T-helper 9 cell (primary cell): Measurements from ENCODE around the gene CFAP141.
"Not testable (repeated sequence)": the region's sequence is repeated elsewhere in the genome, so short reads cannot be mapped to it uniquely, and the experiment has no call there.

Source experiments
- DNase-seq: peaks from one replicate; pipeline ENCODE4 v3.0.0-alpha.2; 2020

Gene CFAP141

GRCh38 chr1:154207262-154207661, 1.1 kb upstream of the CFAP141 start:
- no peak for DNase-seq

- DNase-seq = not testable (repeated sequence)
These were observed 355 bp downstream of the CFAP141 start for GRCh38 chr1:154205778-154206177.

GRCh38 chr1:154199563-154199879, 6.6 kb downstream of the CFAP141 start:
- DNase-seq = no peak

- peak; percentile 21 for DNase-seq
These were observed 7.2 kb downstream of the CFAP141 start for GRCh38 chr1:154198756-154199562.

GRCh38 chr1:154193821-154194220, 12.3 kb downstream of the CFAP141 start:
- no peak for DNase-seq

- DNase-seq = no peak
These were observed 13.7 kb downstream of the CFAP141 start for GRCh38 chr1:154192476-154192875.

GRCh38 chr1:154191990-154192461, 14.1 kb downstream of the CFAP141 start, which contains the start of gene TPM3:
TPM3 (minus strand) TSS chr1:154192100; CDS start chr1:154192018, 82 bp downstream.
- no peak for DNase-seq

GRCh38 chr1:154190550-154190949, 15.6 kb downstream of the CFAP141 start:
- no peak for DNase-seq

GRCh38 chr1:154186852-154187501, 19.2 kb downstream of the CFAP141 start:
- no peak for DNase-seq

GRCh38 chr1:154186177-154186576, 20.0 kb downstream of the CFAP141 start:
- peak; percentile 49 for DNase-seq

- peak; percentile 92 for DNase-seq
These were observed 22.9 kb downstream of the CFAP141 start for GRCh38 chr1:154183046-154183915.

- DNase-seq = peak; percentile 51
These were observed 23.6 kb downstream of the CFAP141 start for GRCh38 chr1:154182344-154183045.

GRCh38 chr1:154181944-154182343, 24.2 kb downstream of the CFAP141 start:
- DNase-seq = no peak

- DNase-seq = no peak
These were observed 26.0 kb downstream of the CFAP141 start for GRCh38 chr1:154179946-154180687.

- DNase-seq = no peak
These were observed 27.0 kb downstream of the CFAP141 start for GRCh38 chr1:154178911-154179811.

- no peak for DNase-seq
These were observed 28.1 kb downstream of the CFAP141 start for GRCh38 chr1:154178013-154178412.

- DNase-seq = no peak
These were observed 29.8 kb downstream of the CFAP141 start for GRCh38 chr1:154176337-154176736.

GRCh38 chr1:154174654-154175053, 31.5 kb downstream of the CFAP141 start:
- no peak for DNase-seq

- no peak for DNase-seq
These were observed 34.3 kb downstream of the CFAP141 start for GRCh38 chr1:154171880-154172279.

- DNase-seq = no peak
These were observed 34.9 kb downstream of the CFAP141 start for GRCh38 chr1:154171223-154171583.
